Endothelial cell of umbilical vein (primary cell): ENCODE data around the gene TNS1. TPM values are rescaled to one million over a fixed set of nuclear protein-coding genes. Genes with fewer than 3 reads are reported as not detected.

Experiments
- BruUV-seq: library from RNA; stranded (reverse); fragments of 400-500 nt; replicated peaks from 2 replicates; lab custom pipeline; 2021; lab: Mats Ljungman, UMichigan
- CTCF ChIA-PET: fragments of 300-600, 350-600 bp; sonication (Branson Sonifier 250); formaldehyde crosslinking; loops from one replicate; lab custom pipeline; 2021; ENCODE audit warnings: antibody characterized with exemption, inconsistent platforms; lab: Charles Lee
- POLR2A ChIA-PET: fragments of 300-600, 350-600 bp; sonication (Branson Sonifier 250); formaldehyde crosslinking; loops from one replicate; lab custom pipeline; 2021; ENCODE audit warnings: antibody characterized with exemption, inconsistent platforms; lab: Charles Lee
- DNase-seq: peaks from one replicate; pipeline ENCODE4 v3.0.0-alpha.2; 2011; ENCODE audit warnings: low read depth, low spot score
- FAIRE-seq: peaks from 2 replicates; lab custom pipeline; 2011; peaks lifted over from hg19 to GRCh38; lab: Jason Lieb, UNC
- H2AFZ ChIP-seq: 2 replicates; pipeline ENCODE4 v1.6.0; 2012; ENCODE audit warnings: low read depth, low read length, control low read depth, inconsistent platforms
- H3K27ac ChIP-seq: 2 replicates; pipeline ENCODE4 v1.5.1; 2011; ENCODE audit warnings: low read depth, mild to moderate bottlenecking, control low read depth, low read length, moderate library complexity; ENCODE audit not compliant: insufficient read depth
- H3K27me3 ChIP-seq, 2 experiments: 2 replicates each; pipeline versions ENCODE4 v1.6.0 to v1.6.1; 2011; ENCODE audit warnings: low read length in 2 of 2, mixed read lengths in 1 of 2; ENCODE audit not compliant: control insufficient read depth in 2 of 2, insufficient read depth in 2 of 2
- H3K36me3 ChIP-seq, 2 experiments: 2 replicates in 1 of 2; 3 replicates in 1 of 2; pipeline ENCODE4 v1.5.1; 2011; ENCODE audit warnings: low read length in 2 of 2, mild to moderate bottlenecking in 1 of 2, moderate library complexity in 1 of 2; ENCODE audit not compliant: control insufficient read depth in 2 of 2, insufficient read depth in 2 of 2; ENCODE audit errors: extremely low read depth in 1 of 2
- H3K4me1 ChIP-seq: 3 replicates; pipeline ENCODE4 v1.5.1; 2011; ENCODE audit warnings: mild to moderate bottlenecking, low read length; ENCODE audit not compliant: control insufficient read depth, insufficient read depth; ENCODE audit errors: extremely low read depth
- H3K4me2 ChIP-seq: 2 replicates; pipeline ENCODE4 v1.6.1; 2011; ENCODE audit warnings: low read length, control low read depth, mixed read lengths; ENCODE audit not compliant: insufficient read depth
- H3K4me3 ChIP-seq, 3 experiments: fragments of 200-600 bp in 1 of 3; sonication (generic), shearing (Covaris generic) in 1 of 3; replicated peaks in 1 of 3; 2 replicates each; pipeline ENCODE4 v1.5.1; 2011 to 2016; ENCODE audit warnings: control low read depth in 3 of 3, low read length in 3 of 3, mild to moderate bottlenecking in 2 of 3, inconsistent platforms in 1 of 3, low read depth in 1 of 3, moderate library complexity in 1 of 3; ENCODE audit not compliant: insufficient read depth in 1 of 3
- H3K79me2 ChIP-seq: 2 replicates; pipeline ENCODE4 v1.6.0; 2012; ENCODE audit warnings: low read length, inconsistent platforms; ENCODE audit not compliant: control insufficient read depth, insufficient read depth
- H3K9ac ChIP-seq: replicated peaks from 2 replicates; pipeline ENCODE3; 2011; ENCODE audit warnings: low read length, control low read depth; ENCODE audit not compliant: insufficient read depth; ENCODE audit errors: extremely low read depth
- H3K9me1 ChIP-seq: replicated peaks from 3 replicates; pipeline ENCODE4 v1.6.0; 2011; ENCODE audit warnings: mild to moderate bottlenecking, low read length; ENCODE audit not compliant: control insufficient read depth, insufficient read depth; ENCODE audit errors: extremely low read depth
- H3K9me3 ChIP-seq: replicated peaks from 2 replicates; pipeline ENCODE4 v1.5.1; 2012; ENCODE audit warnings: low read length, inconsistent platforms; ENCODE audit not compliant: control insufficient read depth, insufficient read depth
- H4K20me1 ChIP-seq: replicated peaks from 2 replicates; pipeline ENCODE3; 2011; ENCODE audit warnings: mild to moderate bottlenecking, low read length; ENCODE audit not compliant: control insufficient read depth, insufficient read depth; ENCODE audit errors: extremely low read depth
- EZH2 ChIP-seq: IDR thresholded peaks from 2 replicates; pipeline ENCODE4 v1.6.1; 2012; ENCODE audit warnings: borderline replicate concordance, low read depth, mild to moderate bottlenecking, moderate library complexity, low read length, inconsistent platforms; ENCODE audit not compliant: severe bottlenecking
- FOS ChIP-seq: IDR thresholded peaks from 2 replicates; pipeline ENCODE4 v1.6.1; 2011; ENCODE audit warnings: mild to moderate bottlenecking, low read length, moderate library complexity, borderline replicate concordance; ENCODE audit not compliant: insufficient read depth
- GATA2 ChIP-seq: IDR thresholded peaks from 2 replicates; pipeline ENCODE4 v1.7.0; 2011; ENCODE audit warnings: low read depth, mild to moderate bottlenecking, moderate library complexity, mixed read lengths, low read length; ENCODE audit not compliant: insufficient read length, insufficient read depth
- JUN ChIP-seq: IDR thresholded peaks from 2 replicates; pipeline ENCODE4 v1.6.1; 2011; ENCODE audit warnings: borderline replicate concordance, low read depth; ENCODE audit not compliant: insufficient read length, insufficient read depth
- MYC ChIP-seq: IDR thresholded peaks from one replicate; pipeline ENCODE4 v1.6.1; 2011; ENCODE audit warnings: mild to moderate bottlenecking, low read depth, low read length
- POLR2A ChIP-seq: IDR thresholded peaks from 2 replicates; pipeline ENCODE4 v1.6.1; 2012; ENCODE audit warnings: low read depth, mild to moderate bottlenecking, control low read depth, low read length
- POLR2AphosphoS5 ChIP-seq: IDR thresholded peaks from 2 replicates; pipeline ENCODE4 v1.6.1; 2012; ENCODE audit warnings: low read depth, mild to moderate bottlenecking, control low read depth, low read length, moderate library complexity; ENCODE audit not compliant: insufficient read depth
- dilution Hi-C: fragments of 300-500 bp; cut with MboI; formaldehyde crosslinking; loops from one replicate; pipeline ENCODE4 v1.15.0; 2019; ENCODE audit warnings: low sequenced_read_pairs; ENCODE audit not compliant: extremely low pct_ligation_motif_present
- intact Hi-C: fragments of 100-400 bp; cut with micrococcal nuclease; formaldehyde crosslinking; loops from one replicate; pipeline ENCODE4 v1.10.0; 2022
- polyA plus RNA-seq, 4 experiments: library from polyadenylated mRNA; depleted of rRNA in 3 of 4; stranded (reverse) in 3 of 4; unstranded in 1 of 4; fragments of >200 nt; gene quantifications; 2 replicates each; pipeline versions ENCODE4 v1.2.1 to v1.2.3, GENCODE V29; 2011 to 2012; ENCODE audit warnings: missing spikeins in 1 of 4
- total RNA-seq: library from RNA; stranded (reverse); gene quantifications from 2 replicates; pipeline ENCODE4 v1.2.3, GENCODE V29; 2021
- TF ChIP-seq, protein P1 (sequence below), 2 donors: IDR thresholded peaks; 1 replicate in 1 of 2; 2 replicates in 1 of 2; pipeline ENCODE4 v1.5.1; 2011; ENCODE audit warnings: low read length in 2 of 2, mild to moderate bottlenecking in 2 of 2, moderate library complexity in 2 of 2, control low read depth in 1 of 2, inconsistent platforms in 1 of 2, low read depth in 1 of 2; ENCODE audit not compliant: insufficient read depth in 1 of 2; ENCODE audit errors: extremely low read depth in 1 of 2
- TF ChIP-seq, protein P2 (sequence below): IDR thresholded peaks from 2 replicates; pipeline ENCODE4 v1.6.1; 2011; ENCODE audit not compliant: insufficient read depth, insufficient read length

The TNS1 gene
- total and polyA plus RNA-seq, 2 donors (not counting 3 experiments of a cell fraction or from before 2014, with no cell fraction given), result 11.0 to 52.1 TPM

DNA sequence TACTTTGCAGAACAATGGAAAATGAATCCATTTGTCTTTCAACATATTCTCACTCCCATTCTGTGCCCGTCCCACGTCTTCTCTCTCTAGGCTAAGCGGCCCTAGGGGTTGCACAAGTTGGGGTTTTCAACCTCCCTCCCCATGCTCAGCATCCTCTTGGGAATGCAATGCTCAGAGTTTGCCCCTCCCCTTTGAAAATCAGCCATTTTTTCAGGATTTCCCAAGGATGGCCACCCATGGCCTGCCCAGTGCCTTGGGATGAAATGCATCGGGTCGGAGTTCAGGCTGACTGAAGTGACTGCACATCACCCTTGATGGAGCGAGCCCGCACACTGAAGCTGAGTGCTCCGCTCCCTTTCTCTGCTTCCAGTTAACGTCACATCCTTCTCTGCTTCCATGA lies 87.9 kb downstream of the TNS1 start:
- H3K79me2 ChIP-seq, result no peaks in the 10 kb centered on the region
- intact Hi-C loops (no loop called here), dilution Hi-C loops (no loop called here)
- no peaks in the 10 kb centered on the region for H3K27me3 ChIP-seq
- ChIA-PET POLR2A (no interaction called here), CTCF (interaction anchor here (1.6 kb wide), 1 partner anchor 9 kb away, joined by 3 read pairs; no protein-coding TSS in a partner anchor)
- no peaks in the 10 kb centered on the region for H3K36me3 ChIP-seq
- peaks cover 20% of the 10 kb centered on the region for H3K4me1 ChIP-seq
- DNase-seq (no peak), FAIRE-seq (no peak)
- H4K20me1 ChIP-seq, result no peaks in the 10 kb centered on the region
- H3K4me2 ChIP-seq, result no peak overlapping the region
- H3K4me3 ChIP-seq, result no peak overlapping the region
- BruUV-seq, result no TSS peak
- no peak overlapping the region for H2AFZ ChIP-seq
- no peaks in the 10 kb centered on the region for H3K9me1 ChIP-seq
- no peak overlapping the region for H3K9ac ChIP-seq
- no peak overlapping the region for H3K27ac ChIP-seq
- no peaks in the 10 kb centered on the region for H3K9me3 ChIP-seq
- TF ChIP-seq GATA2 (no peak), EZH2 (no peak), POLR2AphosphoS5 (no peak), POLR2A (no peak), FOS (no peak), JUN (no peak), MYC (no peak)
- TF ChIP-seq, protein P1, sequence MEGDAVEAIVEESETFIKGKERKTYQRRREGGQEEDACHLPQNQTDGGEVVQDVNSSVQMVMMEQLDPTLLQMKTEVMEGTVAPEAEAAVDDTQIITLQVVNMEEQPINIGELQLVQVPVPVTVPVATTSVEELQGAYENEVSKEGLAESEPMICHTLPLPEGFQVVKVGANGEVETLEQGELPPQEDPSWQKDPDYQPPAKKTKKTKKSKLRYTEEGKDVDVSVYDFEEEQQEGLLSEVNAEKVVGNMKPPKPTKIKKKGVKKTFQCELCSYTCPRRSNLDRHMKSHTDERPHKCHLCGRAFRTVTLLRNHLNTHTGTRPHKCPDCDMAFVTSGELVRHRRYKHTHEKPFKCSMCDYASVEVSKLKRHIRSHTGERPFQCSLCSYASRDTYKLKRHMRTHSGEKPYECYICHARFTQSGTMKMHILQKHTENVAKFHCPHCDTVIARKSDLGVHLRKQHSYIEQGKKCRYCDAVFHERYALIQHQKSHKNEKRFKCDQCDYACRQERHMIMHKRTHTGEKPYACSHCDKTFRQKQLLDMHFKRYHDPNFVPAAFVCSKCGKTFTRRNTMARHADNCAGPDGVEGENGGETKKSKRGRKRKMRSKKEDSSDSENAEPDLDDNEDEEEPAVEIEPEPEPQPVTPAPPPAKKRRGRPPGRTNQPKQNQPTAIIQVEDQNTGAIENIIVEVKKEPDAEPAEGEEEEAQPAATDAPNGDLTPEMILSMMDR (IDR thresholded peaks at IDR 0.05; ENCODE audit: extremely low read depth in 1 of 2, insufficient read depth in 1 of 2, low read depth in 1 of 2, low read length in 2 of 2), result no peak
- TF ChIP-seq, protein P2, sequence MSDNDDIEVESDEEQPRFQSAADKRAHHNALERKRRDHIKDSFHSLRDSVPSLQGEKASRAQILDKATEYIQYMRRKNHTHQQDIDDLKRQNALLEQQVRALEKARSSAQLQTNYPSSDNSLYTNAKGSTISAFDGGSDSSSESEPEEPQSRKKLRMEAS, result no peak
